Measurements from ENCODE around the gene R3HDM2.

R3HDM2 gene

DNA sequence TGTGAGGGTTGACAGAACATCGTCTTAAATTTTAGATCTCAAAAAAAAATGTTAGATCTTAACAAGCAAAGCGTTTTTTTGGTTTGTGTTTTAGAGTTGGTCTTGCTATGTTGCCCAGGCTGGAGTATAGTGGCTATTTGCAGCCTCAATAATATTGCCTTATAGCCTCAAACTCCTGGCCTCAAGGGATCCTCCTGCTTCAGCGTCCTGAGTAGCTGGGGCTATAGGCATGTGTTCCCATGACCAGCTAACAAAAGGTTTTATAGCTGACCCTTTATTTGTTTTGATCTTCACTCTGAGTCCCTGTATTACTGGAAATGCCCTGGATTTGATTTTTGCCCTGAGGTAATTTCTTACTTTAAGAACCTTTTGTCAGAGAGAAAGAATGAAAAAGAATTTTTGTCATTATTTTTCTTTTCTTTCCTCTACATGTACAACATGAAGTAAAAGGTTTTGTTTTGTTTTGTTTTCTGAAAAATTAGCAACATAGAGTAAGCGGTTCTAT is 9.0 kb upstream of the R3HDM2 start:
- intact Hi-C loops (cut with DNase I; ENCODE audit: low total_unique reads): no loop called here
- TF ChIP-seq, protein P1, sequence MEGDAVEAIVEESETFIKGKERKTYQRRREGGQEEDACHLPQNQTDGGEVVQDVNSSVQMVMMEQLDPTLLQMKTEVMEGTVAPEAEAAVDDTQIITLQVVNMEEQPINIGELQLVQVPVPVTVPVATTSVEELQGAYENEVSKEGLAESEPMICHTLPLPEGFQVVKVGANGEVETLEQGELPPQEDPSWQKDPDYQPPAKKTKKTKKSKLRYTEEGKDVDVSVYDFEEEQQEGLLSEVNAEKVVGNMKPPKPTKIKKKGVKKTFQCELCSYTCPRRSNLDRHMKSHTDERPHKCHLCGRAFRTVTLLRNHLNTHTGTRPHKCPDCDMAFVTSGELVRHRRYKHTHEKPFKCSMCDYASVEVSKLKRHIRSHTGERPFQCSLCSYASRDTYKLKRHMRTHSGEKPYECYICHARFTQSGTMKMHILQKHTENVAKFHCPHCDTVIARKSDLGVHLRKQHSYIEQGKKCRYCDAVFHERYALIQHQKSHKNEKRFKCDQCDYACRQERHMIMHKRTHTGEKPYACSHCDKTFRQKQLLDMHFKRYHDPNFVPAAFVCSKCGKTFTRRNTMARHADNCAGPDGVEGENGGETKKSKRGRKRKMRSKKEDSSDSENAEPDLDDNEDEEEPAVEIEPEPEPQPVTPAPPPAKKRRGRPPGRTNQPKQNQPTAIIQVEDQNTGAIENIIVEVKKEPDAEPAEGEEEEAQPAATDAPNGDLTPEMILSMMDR (IDR thresholded peaks at IDR 0.05): no peak

DNA sequence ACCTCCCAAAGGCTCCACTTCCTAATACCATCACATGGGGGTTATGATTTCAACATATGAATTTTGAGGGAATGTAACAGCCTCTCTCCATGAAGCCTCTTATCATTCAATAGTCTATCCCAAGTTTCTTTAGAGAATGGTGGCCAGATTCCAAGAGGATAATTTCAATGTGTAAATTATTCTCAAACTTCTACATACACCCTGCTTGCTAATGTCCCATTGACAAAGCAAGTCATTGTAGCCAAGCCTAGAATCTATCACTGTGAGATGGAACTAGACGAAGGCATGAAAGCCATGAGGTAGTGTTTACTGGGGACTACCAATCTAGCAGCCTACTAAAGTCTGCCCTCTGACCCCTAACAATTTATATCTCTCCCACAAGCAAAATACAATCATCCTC is 7.6 kb upstream of the R3HDM2 start:
- Histone ChIP-seq H3K4me3 (no peak overlapping the region), H3K27ac (no peak overlapping the region), H3K9me3 (no peaks in the 10 kb centered on the region), H3K4me1 (no peaks in the 10 kb centered on the region), H3K36me3 (no peaks in the 10 kb centered on the region), H3K27me3 (no peaks in the 10 kb centered on the region)
- intact Hi-C loops (cut with DNase I; ENCODE audit: low total_unique reads): no loop called here
- no peak for DNase-seq
- TF ChIP-seq, protein P1 (IDR thresholded peaks at IDR 0.05): no peak

More for the DNA sequence above, 9.0 kb upstream of the R3HDM2 start:
- Histone ChIP-seq H3K36me3 (no peaks in the 10 kb centered on the region), H3K9me3 (no peaks in the 10 kb centered on the region), H3K27ac (no peak overlapping the region), H3K4me1 (no peaks in the 10 kb centered on the region), H3K4me3 (no peak overlapping the region), H3K27me3 (no peaks in the 10 kb centered on the region)
- DNase-seq: no peak

DNA sequence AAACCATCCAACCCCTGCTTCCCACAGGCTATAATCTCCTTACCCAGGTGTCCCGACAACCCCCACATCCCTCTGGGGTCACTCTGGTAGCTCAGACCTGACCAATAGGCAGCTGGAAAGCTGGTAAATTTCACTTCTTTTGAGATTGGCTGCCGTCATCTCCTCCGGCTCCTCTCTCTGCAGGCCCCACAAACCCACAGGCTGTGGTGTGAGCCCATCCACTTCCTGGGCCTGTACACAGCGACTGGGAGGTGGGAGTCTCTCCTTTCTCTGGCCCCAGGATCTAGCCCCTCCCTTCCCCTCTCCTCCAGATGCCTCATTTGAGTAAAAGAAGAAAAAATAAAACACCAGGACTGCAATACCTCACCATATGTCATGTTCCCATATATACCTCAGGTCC is 4.5 kb upstream of the R3HDM2 start:
- no peak for DNase-seq
- Histone ChIP-seq H3K4me3 (no peak overlapping the region), H3K4me1 (peaks cover 0 to 2% (median 0%) of the 10 kb centered on the region in 4 donors), H3K27ac (no peak overlapping the region), H3K36me3 (no peaks in the 10 kb centered on the region), H3K27me3 (no peaks in the 10 kb centered on the region), H3K9me3 (no peaks in the 10 kb centered on the region)
- intact Hi-C loops (cut with DNase I; ENCODE audit: low total_unique reads): no loop called here
- TF ChIP-seq, protein P1 (IDR thresholded peaks at IDR 0.05): no peak

DNA sequence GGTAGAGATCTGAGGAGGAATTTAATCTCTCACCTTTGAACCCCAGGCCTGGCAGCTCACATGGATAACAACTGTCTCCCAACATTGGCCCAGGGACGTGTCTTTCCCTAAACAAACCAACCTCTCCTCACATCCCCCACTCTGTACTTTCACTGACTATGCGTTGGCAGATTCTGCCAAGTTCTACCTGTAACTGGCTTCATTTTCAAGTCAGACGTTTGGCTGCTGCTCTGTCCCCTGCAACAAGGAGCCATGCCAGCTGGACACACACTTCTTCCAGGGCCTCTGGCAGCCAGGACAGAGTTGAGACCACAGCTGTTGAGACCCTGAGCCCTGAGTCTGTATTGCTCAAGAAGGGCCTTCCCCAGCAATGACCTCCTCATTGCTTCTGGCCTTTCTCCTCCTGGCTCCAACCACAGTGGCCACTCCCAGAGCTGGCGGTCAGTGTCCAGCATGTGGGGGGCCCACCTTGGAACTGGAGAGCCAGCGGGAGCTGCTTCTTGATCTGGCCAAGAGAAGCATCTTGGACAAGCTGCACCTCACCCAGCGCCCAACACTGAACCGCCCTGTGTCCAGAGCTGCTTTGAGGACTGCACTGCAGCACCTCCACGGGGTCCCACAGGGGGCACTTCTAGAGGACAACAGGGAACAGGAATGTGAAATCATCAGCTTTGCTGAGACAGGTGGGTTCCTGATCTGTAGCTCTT is 3.8 kb upstream of the R3HDM2 start, which contains the start of gene INHBC:
INHBC (plus strand) TSS at position 268 of the 707 bp plus-strand sequence; CDS start at position 371, 103 bp downstream.
- TF ChIP-seq, protein P1 (IDR thresholded peaks at IDR 0.05): no peak
- intact Hi-C loops (cut with DNase I; ENCODE audit: low total_unique reads): no loop called here
- H3K27me3 ChIP-seq: no peaks in the 10 kb centered on the region
- no peaks in the 10 kb centered on the region for H3K9me3 ChIP-seq
- no peak for DNase-seq
- peaks cover 0 to 4% (median 3%) of the 10 kb centered on the region in 4 donors for H3K4me1 ChIP-seq
- no peak within 1 kb of the TSS for H3K27ac ChIP-seq
- H3K4me3 ChIP-seq: no peak within 1 kb of the TSS
- H3K36me3 ChIP-seq: no peaks in the 10 kb centered on the region

DNA sequence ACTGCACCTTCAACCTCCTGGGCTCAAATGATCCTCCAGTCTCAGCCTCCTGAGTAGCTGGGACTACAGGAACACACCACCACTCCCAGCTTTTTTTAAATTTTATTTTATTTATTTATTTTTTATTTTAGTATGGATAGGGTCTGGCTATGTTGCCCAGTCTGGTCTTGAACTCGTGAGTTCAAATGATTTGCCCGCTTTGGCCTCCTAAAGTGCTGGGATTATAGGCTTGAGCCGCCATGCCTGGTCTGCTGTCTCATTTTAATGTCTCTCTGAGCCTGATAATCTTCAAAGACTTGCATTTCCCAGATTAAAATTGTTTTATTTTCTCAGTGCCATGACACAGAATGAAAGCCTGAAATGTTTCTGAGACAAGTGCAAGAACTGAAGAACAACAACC is 2.5 kb upstream of the R3HDM2 start:
- Histone ChIP-seq H3K9me3 (no peaks in the 10 kb centered on the region), H3K4me3 (no peak overlapping the region), H3K27ac (no peak overlapping the region), H3K36me3 (no peaks in the 10 kb centered on the region), H3K4me1 (peaks cover 0 to 12% (median 11%) of the 10 kb centered on the region in 4 donors), H3K27me3 (no peaks in the 10 kb centered on the region)
- intact Hi-C loops (cut with DNase I; ENCODE audit: low total_unique reads): no loop called here
- TF ChIP-seq, protein P1 (IDR thresholded peaks at IDR 0.05): no peak
- DNase-seq: no peak

Measured in tibial artery (tissue), 4 donors.